PC-3 (cell line): ENCODE results near the gene ESPNL. TPM values are rescaled to one million over a fixed set of nuclear protein-coding genes. Genes with fewer than 3 reads are reported as not detected.

Source experiments
- ATAC-seq: fragments of 200-7000 bp; cut with Tn5 transposase; 2 replicates; pipeline ENCODE4 v1.9.1; 2020; ENCODE audit warnings: mild to moderate bottlenecking, moderate library complexity
- BruUV-seq: library from RNA; stranded (reverse); fragments of 400-500 nt; replicated peaks from 2 replicates; lab custom pipeline; 2021; lab: Mats Ljungman, UMichigan
- CTCF ChIA-PET: fragments of 300-600 bp; sonication (Branson Sonifier 250); formaldehyde crosslinking; loops from one replicate; lab custom pipeline; 2022; ENCODE audit warnings: antibody characterized with exemption; lab: Charles Lee
- POLR2A ChIA-PET: fragments of 300-600 bp; sonication (Branson Sonifier 250); formaldehyde crosslinking; loops from one replicate; lab custom pipeline; 2022; ENCODE audit warnings: antibody characterized with exemption; ENCODE audit not compliant: unreplicated experiment; lab: Charles Lee
- DNase-seq: peaks from one replicate; pipeline ENCODE4 v3.0.0-alpha.2; 2015
- H2AFZ ChIP-seq: fragments of 300-600 bp; sonication (generic); 2 replicates; pipeline ENCODE4 v1.6.0; 2016; ENCODE audit warnings: antibody characterized with exemption, low read length
- H3F3A ChIP-seq: fragments of 300-600 bp; sonication (generic); one replicate; pipeline ENCODE4 v1.6.0; 2017; ENCODE audit warnings: antibody characterized with exemption, low read length, control low read depth, mild to moderate bottlenecking; ENCODE audit not compliant: unreplicated experiment
- H3K27ac ChIP-seq: fragments of 300-600 bp; sonication (generic); 2 replicates; pipeline ENCODE4 v1.5.1; 2016; ENCODE audit warnings: mild to moderate bottlenecking, low read length
- H3K27me3 ChIP-seq: fragments of 300-600 bp; sonication (generic); 2 replicates; pipeline ENCODE4 v1.6.1; 2016; ENCODE audit warnings: low read length, mixed read lengths
- H3K36me3 ChIP-seq: fragments of 300-600 bp; sonication (generic); 2 replicates; pipeline ENCODE4 v1.6.1; 2016; ENCODE audit warnings: low read depth, mixed run types, low read length, mixed read lengths
- H3K4me1 ChIP-seq: fragments of 300-600 bp; sonication (generic); 2 replicates; pipeline ENCODE4 v1.5.1; 2016; ENCODE audit warnings: low read length; ENCODE audit not compliant: insufficient read depth
- H3K4me2 ChIP-seq: fragments of 300-600 bp; sonication (generic); 2 replicates; pipeline ENCODE4 v1.6.0; 2016; ENCODE audit warnings: low read length
- H3K4me3 ChIP-seq: fragments of 300-600 bp; sonication (generic); 2 replicates; pipeline ENCODE4 v1.5.1; 2016; ENCODE audit warnings: mild to moderate bottlenecking, low read length, mixed read lengths
- H3K79me2 ChIP-seq: fragments of 300-600 bp; sonication (generic); 2 replicates; pipeline ENCODE4 v1.6.1; 2017; ENCODE audit warnings: low read length, mixed read lengths
- H3K9ac ChIP-seq: fragments of 300-600 bp; sonication (generic); 2 replicates; pipeline ENCODE4 v1.6.0; 2016; ENCODE audit warnings: mild to moderate bottlenecking, low read length
- H3K9me2 ChIP-seq: fragments of 300-600 bp; sonication (generic); replicated peaks from 2 replicates; pipeline ENCODE4 v1.6.1; 2016; ENCODE audit warnings: mixed run types, low read length, mixed read lengths
- H3K9me3 ChIP-seq: fragments of 300-600 bp; sonication (generic); 2 replicates; pipeline ENCODE4 v1.6.1; 2016; ENCODE audit warnings: low read length, mixed read lengths
- H4K20me1 ChIP-seq: fragments of 300-600 bp; sonication (generic); 2 replicates; pipeline ENCODE4 v1.6.1; 2016; ENCODE audit warnings: low read length, mixed read lengths
- CTCF ChIP-seq: fragments of 300-600 bp; sonication (generic); conservative IDR thresholded peaks from 2 replicates; pipeline ENCODE4 v1.5.1; 2017; ENCODE audit warnings: antibody characterized with exemption, low read depth, mild to moderate bottlenecking, low read length
- EZH2 ChIP-seq: fragments of 300-600 bp; sonication (generic); IDR thresholded peaks from one replicate; pipeline ENCODE4 v1.6.1; 2017; ENCODE audit warnings: antibody characterized with exemption, mild to moderate bottlenecking, low read length; ENCODE audit not compliant: unreplicated experiment
- EZH2phosphoT487 ChIP-seq: fragments of 300-600 bp; sonication (generic); IDR thresholded peaks from 2 replicates; pipeline ENCODE4 v1.6.1; 2018; ENCODE audit warnings: mild to moderate bottlenecking, antibody characterized with exemption, low read length, borderline replicate concordance
- intact Hi-C: fragments of 100-400 bp; cut with micrococcal nuclease; formaldehyde crosslinking; loops from 2 replicates; pipeline ENCODE4 v1.9.0; 2023
- total RNA-seq: library from RNA; depleted of rRNA; stranded (reverse); fragments of >200 nt; gene quantifications from 2 replicates; pipeline ENCODE4 v1.2.3, GENCODE V29; 2014

Gene ESPNL
- total RNA-seq, 1 experiment from 2014 or later = not detected

- ChIA-PET POLR2A (no interaction called here), CTCF (no interaction called here)
- no TSS peak for BruUV-seq
Measured at GRCh38 chr2:238134393-238134785, 34.2 kb downstream of the ESPNL start.

GRCh38 chr2:238135601-238136150, 35.5 kb downstream of the ESPNL start:
- Histone ChIP-seq H3K36me3 (no peaks in the 10 kb centered on the region), H3K9me3 (no peaks in the 10 kb centered on the region), H3K4me1 (no peaks in the 10 kb centered on the region), H3K27ac (no peak overlapping the region), H2AFZ (no peak overlapping the region), H4K20me1 (no peaks in the 10 kb centered on the region), H3K4me3 (no peak overlapping the region), H3K79me2 (no peaks in the 10 kb centered on the region), H3K9ac (no peak overlapping the region), H3K27me3 (no peaks in the 10 kb centered on the region), H3F3A (no peaks in the 10 kb centered on the region), H3K9me2 (no peaks in the 10 kb centered on the region), H3K4me2 (no peak overlapping the region)
- intact Hi-C loops = no loop called here
- DNase-seq (no peak), ATAC-seq (no peak)
- TF ChIP-seq EZH2 = no peak
- TF ChIP-seq CTCF = no peak
- TF ChIP-seq EZH2phosphoT487 = no peak
- CTCF ChIA-PET = no interaction called here
- POLR2A ChIA-PET = no interaction called here
- no TSS peak for BruUV-seq

More at GRCh38 chr2:238134393-238134785, 34.2 kb downstream of the ESPNL start:
- TF ChIP-seq CTCF = no peak
- TF ChIP-seq EZH2 = no peak
- no peak for TF ChIP-seq EZH2phosphoT487
- Histone ChIP-seq H3K9me3 (no peaks in the 10 kb centered on the region), H3K4me1 (no peaks in the 10 kb centered on the region), H3K9ac (no peak overlapping the region), H3K36me3 (no peaks in the 10 kb centered on the region), H2AFZ (no peak overlapping the region), H3K27me3 (no peaks in the 10 kb centered on the region), H4K20me1 (no peaks in the 10 kb centered on the region), H3K4me3 (no peak overlapping the region), H3F3A (no peaks in the 10 kb centered on the region), H3K27ac (no peak overlapping the region), H3K4me2 (no peak overlapping the region), H3K9me2 (no peaks in the 10 kb centered on the region), H3K79me2 (no peaks in the 10 kb centered on the region)
- intact Hi-C loops = no loop called here
- ATAC-seq (no peak), DNase-seq (no peak)

GRCh38 chr2:238136820-238137537, 36.8 kb downstream of the ESPNL start:
- no peaks in the 10 kb centered on the region for H3K27me3 ChIP-seq
- H3K36me3 ChIP-seq = no peaks in the 10 kb centered on the region
- ChIA-PET POLR2A (no interaction called here), CTCF (interaction anchor here (0.5 kb wide), 1 partner anchor 10 kb away, joined by 3 read pairs; no protein-coding TSS in a partner anchor)
- no TSS peak for BruUV-seq
- no peaks in the 10 kb centered on the region for H3F3A ChIP-seq
- no peaks in the 10 kb centered on the region for H4K20me1 ChIP-seq
- H3K4me1 ChIP-seq = peaks cover 8% of the 10 kb centered on the region
- no peak overlapping the region for H3K27ac ChIP-seq
- intact Hi-C loops = no loop called here
- H3K9ac ChIP-seq = no peak overlapping the region
- H3K79me2 ChIP-seq = no peaks in the 10 kb centered on the region
- DNase-seq = no peak
- H3K4me3 ChIP-seq = no peak overlapping the region
- H3K9me2 ChIP-seq = no peaks in the 10 kb centered on the region
- H3K4me2 ChIP-seq = no peak overlapping the region
- no peak overlapping the region for H2AFZ ChIP-seq
- no peak for ATAC-seq
- no peak for TF ChIP-seq EZH2
- no peak for TF ChIP-seq CTCF
- no peak for TF ChIP-seq EZH2phosphoT487
- H3K9me3 ChIP-seq = no peaks in the 10 kb centered on the region
